ENCODE results near the gene CARM1. TPM values are rescaled to one million over a fixed set of nuclear protein-coding genes. Genes with fewer than 3 reads are reported as not detected.

The CARM1 gene
- total RNA-seq, 1 experiment from 2014 or later = 103 TPM

DNA sequence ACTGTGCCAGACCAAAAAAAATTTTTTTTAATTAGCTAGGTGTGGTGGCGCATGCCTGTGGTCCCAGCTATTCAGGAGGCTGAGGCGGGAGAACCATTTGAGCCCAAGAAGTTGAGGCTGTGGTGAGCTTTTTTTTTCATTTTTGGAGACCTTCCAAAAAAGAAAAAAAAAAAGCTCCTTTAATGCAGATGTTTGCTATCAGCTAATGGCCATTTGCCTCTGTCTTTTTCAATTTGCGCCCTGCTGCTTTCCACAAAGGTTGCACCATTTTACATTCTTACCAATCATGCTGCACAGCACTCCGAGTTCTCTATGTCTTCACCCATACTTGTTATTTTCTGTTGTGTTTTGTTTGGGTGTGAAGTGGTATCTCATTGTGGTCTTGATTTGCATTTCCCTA is 73.9 kb downstream of the CARM1 start:
- ATAC-seq = no peak

More for the DNA sequence above, 73.9 kb downstream of the CARM1 start:
- CTCF ChIA-PET = interaction anchor here (0.6 to 0.7 kb wide), 2 partner anchors 9 to 102 kb away, joined by 4 read pairs; no protein-coding TSS in a partner anchor
- Histone ChIP-seq H3K9ac (ENCODE audit: low read length) (no peak overlapping the region), H2AFZ (ENCODE audit: low read depth, low read length, poor library complexity, severe bottlenecking) (no peak overlapping the region), H3K9me2 (ENCODE audit: insufficient read depth) (no peaks in the 10 kb centered on the region), H3K27me3 (ENCODE audit: insufficient read depth, low read length) (no peaks in the 10 kb centered on the region), H3K27ac (ENCODE audit: low read depth, low read length) (no peak overlapping the region), H3K79me2 (ENCODE audit: insufficient read depth, low read length) (no peaks in the 10 kb centered on the region), H3K4me3 (replicated peaks in 1 of 2; ENCODE audit: low read depth in 1 of 2, low read length in 2 of 2) (no peak overlapping the region), H3K4me2 (ENCODE audit: low read length) (no peak overlapping the region), H3K9me3 (ENCODE audit: control insufficient read depth in 1 of 2, insufficient read depth in 1 of 2, low read depth in 1 of 2, low read length in 2 of 2) (no peaks in the 10 kb centered on the region), H3K4me1 (ENCODE audit: control insufficient read depth in 1 of 2, insufficient read depth in 2 of 2, low read length in 2 of 2) (peaks cover 4 to 35% of the 10 kb centered on the region in 2 experiments), H4K20me1 (ENCODE audit: insufficient read depth) (no peaks in the 10 kb centered on the region), H3K36me3 (ENCODE audit: control insufficient read depth in 1 of 2, insufficient read depth in 2 of 2, low read length in 2 of 2) (no peaks in the 10 kb centered on the region)
- RAD21 ChIA-PET (ENCODE audit: low non-redundant PET in 1 of 2, low total read pairs in 2 of 2, uncharacterized antibody in 2 of 2, unreplicated experiment in 2 of 2) = no interaction called here
- DNase-seq (ENCODE audit: low read depth, low spot score) = no peak
- TF ChIP-seq, protein P1, sequence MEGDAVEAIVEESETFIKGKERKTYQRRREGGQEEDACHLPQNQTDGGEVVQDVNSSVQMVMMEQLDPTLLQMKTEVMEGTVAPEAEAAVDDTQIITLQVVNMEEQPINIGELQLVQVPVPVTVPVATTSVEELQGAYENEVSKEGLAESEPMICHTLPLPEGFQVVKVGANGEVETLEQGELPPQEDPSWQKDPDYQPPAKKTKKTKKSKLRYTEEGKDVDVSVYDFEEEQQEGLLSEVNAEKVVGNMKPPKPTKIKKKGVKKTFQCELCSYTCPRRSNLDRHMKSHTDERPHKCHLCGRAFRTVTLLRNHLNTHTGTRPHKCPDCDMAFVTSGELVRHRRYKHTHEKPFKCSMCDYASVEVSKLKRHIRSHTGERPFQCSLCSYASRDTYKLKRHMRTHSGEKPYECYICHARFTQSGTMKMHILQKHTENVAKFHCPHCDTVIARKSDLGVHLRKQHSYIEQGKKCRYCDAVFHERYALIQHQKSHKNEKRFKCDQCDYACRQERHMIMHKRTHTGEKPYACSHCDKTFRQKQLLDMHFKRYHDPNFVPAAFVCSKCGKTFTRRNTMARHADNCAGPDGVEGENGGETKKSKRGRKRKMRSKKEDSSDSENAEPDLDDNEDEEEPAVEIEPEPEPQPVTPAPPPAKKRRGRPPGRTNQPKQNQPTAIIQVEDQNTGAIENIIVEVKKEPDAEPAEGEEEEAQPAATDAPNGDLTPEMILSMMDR (IDR thresholded peaks at IDR 0.05 in 2 of 3, conservative IDR thresholded peaks at IDR 0.05 in 1 of 3; ENCODE audit: borderline replicate concordance in 1 of 3, insufficient read depth in 1 of 3, low read depth in 2 of 3, low read length in 2 of 3) = no peak
- TF ChIP-seq YY1 (IDR thresholded peaks at IDR 0.05; ENCODE audit: extremely low read depth, insufficient replicate concordance, low read depth, low read length) = no peak
- no peak for TF ChIP-seq SP1 (IDR thresholded peaks at IDR 0.05; ENCODE audit: low read depth)
- TF ChIP-seq EZH2 (IDR thresholded peaks at IDR 0.05) = no peak
- TF ChIP-seq, protein P2, sequence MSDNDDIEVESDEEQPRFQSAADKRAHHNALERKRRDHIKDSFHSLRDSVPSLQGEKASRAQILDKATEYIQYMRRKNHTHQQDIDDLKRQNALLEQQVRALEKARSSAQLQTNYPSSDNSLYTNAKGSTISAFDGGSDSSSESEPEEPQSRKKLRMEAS (IDR thresholded peaks at IDR 0.05) = no peak
- TF ChIP-seq EGR1 (IDR thresholded peaks at IDR 0.05; ENCODE audit: low read depth) = no peak
- no peak for TF ChIP-seq JUND (IDR thresholded peaks at IDR 0.05)
- TF ChIP-seq, protein P3, sequence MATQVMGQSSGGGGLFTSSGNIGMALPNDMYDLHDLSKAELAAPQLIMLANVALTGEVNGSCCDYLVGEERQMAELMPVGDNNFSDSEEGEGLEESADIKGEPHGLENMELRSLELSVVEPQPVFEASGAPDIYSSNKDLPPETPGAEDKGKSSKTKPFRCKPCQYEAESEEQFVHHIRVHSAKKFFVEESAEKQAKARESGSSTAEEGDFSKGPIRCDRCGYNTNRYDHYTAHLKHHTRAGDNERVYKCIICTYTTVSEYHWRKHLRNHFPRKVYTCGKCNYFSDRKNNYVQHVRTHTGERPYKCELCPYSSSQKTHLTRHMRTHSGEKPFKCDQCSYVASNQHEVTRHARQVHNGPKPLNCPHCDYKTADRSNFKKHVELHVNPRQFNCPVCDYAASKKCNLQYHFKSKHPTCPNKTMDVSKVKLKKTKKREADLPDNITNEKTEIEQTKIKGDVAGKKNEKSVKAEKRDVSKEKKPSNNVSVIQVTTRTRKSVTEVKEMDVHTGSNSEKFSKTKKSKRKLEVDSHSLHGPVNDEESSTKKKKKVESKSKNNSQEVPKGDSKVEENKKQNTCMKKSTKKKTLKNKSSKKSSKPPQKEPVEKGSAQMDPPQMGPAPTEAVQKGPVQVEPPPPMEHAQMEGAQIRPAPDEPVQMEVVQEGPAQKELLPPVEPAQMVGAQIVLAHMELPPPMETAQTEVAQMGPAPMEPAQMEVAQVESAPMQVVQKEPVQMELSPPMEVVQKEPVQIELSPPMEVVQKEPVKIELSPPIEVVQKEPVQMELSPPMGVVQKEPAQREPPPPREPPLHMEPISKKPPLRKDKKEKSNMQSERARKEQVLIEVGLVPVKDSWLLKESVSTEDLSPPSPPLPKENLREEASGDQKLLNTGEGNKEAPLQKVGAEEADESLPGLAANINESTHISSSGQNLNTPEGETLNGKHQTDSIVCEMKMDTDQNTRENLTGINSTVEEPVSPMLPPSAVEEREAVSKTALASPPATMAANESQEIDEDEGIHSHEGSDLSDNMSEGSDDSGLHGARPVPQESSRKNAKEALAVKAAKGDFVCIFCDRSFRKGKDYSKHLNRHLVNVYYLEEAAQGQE (IDR thresholded peaks at IDR 0.05; ENCODE audit: low read depth) = no peak
- no peak for TF ChIP-seq CEBPB (IDR thresholded peaks at IDR 0.05; ENCODE audit: low read depth)
- TF ChIP-seq ZNF274 (IDR thresholded peaks at IDR 0.05; ENCODE audit: low read depth, low read length) = no peak
- TF ChIP-seq POLR2A (IDR thresholded peaks at IDR 0.05; ENCODE audit: borderline replicate concordance, extremely low read depth, insufficient read depth, insufficient read length) = no peak
- no peak for TF ChIP-seq SRF (IDR thresholded peaks at IDR 0.05; ENCODE audit: low read depth)
- POLR2A ChIA-PET = no interaction called here
- intact Hi-C loops (cut with micrococcal nuclease) = no loop called here
- BruUV-seq (replicated peaks) = no TSS peak
